ENCODE results near the gene LDHB.
"Not testable (repeated sequence)": the region's sequence is repeated elsewhere in the genome, so short reads cannot be mapped to it uniquely, and the experiment has no call there.

GRCh38 chr12:21661396-21662093 lies 3.9 kb upstream of the LDHB start:
- TF ChIP-seq BACH2 (CRISPR knock-in tag; IDR thresholded peaks at IDR 0.05; ENCODE audit: borderline replicate concordance); PPARA (CRISPR knock-in tag; IDR thresholded peaks at IDR 0.05; ENCODE audit: borderline replicate concordance); ZFP30 (CRISPR knock-in tag; IDR thresholded peaks at IDR 0.05); RARB (CRISPR knock-in tag; IDR thresholded peaks at IDR 0.05): not testable (repeated sequence)
